ENCODE results near the gene RPP25. TPM values are rescaled to one million over a fixed set of nuclear protein-coding genes. Genes with fewer than 3 reads are reported as not detected.

The RPP25 gene
- total and polyA plus RNA-seq, 10 of the 15 experiments (the other 5 are each of a cell fraction or from before 2014, with no cell fraction given), result 0.41 to 10.8 (median 4.7) TPM

- H3K4me1 ChIP-seq (ENCODE audit: control insufficient read depth, insufficient read depth, low read length), result peaks cover 6% of the 10 kb centered on the region
- in situ Hi-C loops (cut with MboI) (no loop called here), intact Hi-C loops (cut with micrococcal nuclease; ENCODE audit: unreplicated experiment) (no loop called here)
- WGBS (ENCODE audit: insufficient coverage, insufficient replicate concordance, low lambda C conversion rate, missing lambda C conversion rate), result under 1% methylated on average over 74 of the region's 74 CpGs
- ChIA-PET CTCF (interaction anchor here (0.6 to 6.4 kb wide), 19 partner anchors 9 to 274 kb away, joined by 3 to 32 read pairs (median 4); no protein-coding TSS in a partner anchor), RAD21 (ENCODE audit: unreplicated experiment) (interaction anchor here (0.6 to 3.5 kb wide), 13 partner anchors 10 to 136 kb away, joined by 3 to 26 read pairs (median 5); partner anchors contain the start of gene ULK3), POLR2A (interaction anchor here (0.5 to 1.7 kb wide), 19 partner anchors 10 to 545 kb away, joined by 3 to 9 read pairs (median 4); partner anchors contain the start of gene SIN3A), SMC1A (ENCODE audit: uncharacterized antibody, unreplicated experiment) (interaction anchor here (1.0 to 2.5 kb wide), 10 partner anchors 17 to 126 kb away, joined by 3 to 14 read pairs (median 4); partner anchors contain the start of gene MPI)
- peak within 1 kb of the TSS; percentile 97 for H2AFZ ChIP-seq (ENCODE audit: control insufficient read depth, low read depth, low read length)
- peak within 1 kb of the TSS; percentile 83 for H3K9ac ChIP-seq (ENCODE audit: control insufficient read depth, insufficient read depth, low read length)
- peak; percentile 68 for FAIRE-seq
- peak; percentile 98 for ATAC-seq
- H3K4me2 ChIP-seq (ENCODE audit: control insufficient read depth, insufficient read depth), result peak within 1 kb of the TSS; percentile 73
- H3K4me3 ChIP-seq, result peak within 1 kb of the TSS; percentile 97
- peak; percentile 47 for DNase-seq (ENCODE audit: low read depth, low spot score)
- peaks cover 15% of the 10 kb centered on the region for H3K79me2 ChIP-seq (ENCODE audit: control insufficient read depth, insufficient read depth, low read length)
- no TSS peak for BruUV-seq (replicated peaks)
- no peaks in the 10 kb centered on the region for H4K20me1 ChIP-seq (ENCODE audit: control insufficient read depth, insufficient read depth)
- no peaks in the 10 kb centered on the region for H3K9me3 ChIP-seq (replicated peaks; ENCODE audit: control insufficient read depth, insufficient read depth, low read length)
- H3K27me3 ChIP-seq (replicated peaks in 1 of 2; ENCODE audit: control insufficient read depth in 2 of 2, insufficient read depth in 2 of 2, low read length in 1 of 2), result no peaks in the 10 kb centered on the region
- peaks cover 6 to 17% of the 10 kb centered on the region in 2 experiments; a peak in 3 of 4 replicates for H3K36me3 ChIP-seq (ENCODE audit: control insufficient read depth in 2 of 2, insufficient read depth in 2 of 2, low read length in 1 of 2)
- H3K27ac ChIP-seq (ENCODE audit: control insufficient read depth, insufficient read depth), result peak within 1 kb of the TSS; percentile 76
- peak; percentile 12; the same call in 1 of the 2 replicates for TF ChIP-seq PAX5 (IDR thresholded peaks at IDR 0.05; ENCODE audit: borderline replicate concordance, low read depth, low read length)
- 0 out of 6 replicates have a peak, but pooled peaks of 1 of the 3 experiments have one; percentile 1 for TF ChIP-seq CTCF (IDR thresholded peaks at IDR 0.05 in 2 of 3, conservative IDR thresholded peaks at IDR 0.05 in 1 of 3; ENCODE audit: control insufficient read depth in 2 of 3, extremely low read depth in 1 of 3, insufficient read depth in 1 of 3, low read depth in 3 of 3, low read length in 3 of 3)
- no peak for TF ChIP-seq JUNB (IDR thresholded peaks at IDR 0.05)
- TF ChIP-seq NR2C1 (IDR thresholded peaks at IDR 0.05), result 0 out of 2 replicates have a peak, but pooled peaks have one; percentile 28
- TF ChIP-seq IKZF1 (conservative IDR thresholded peaks at IDR 0.05), result peak; percentile 79
- TF ChIP-seq BCLAF1 (IDR thresholded peaks at IDR 0.05), result peak; percentile 57; the same call in 1 of the 2 replicates
- TF ChIP-seq POLR2AphosphoS5 (IDR thresholded peaks at IDR 0.05; ENCODE audit: low read length), result peak; percentile 56
- peak; percentile 65 for TF ChIP-seq ZBTB11 (CRISPR knock-in tag; IDR thresholded peaks at IDR 0.05)
- peak; percentile 87 for TF ChIP-seq DPF2 (IDR thresholded peaks at IDR 0.05)
- no peak for TF ChIP-seq IRF5 (IDR thresholded peaks at IDR 0.05; ENCODE audit: borderline replicate concordance)
- TF ChIP-seq YY1 (IDR thresholded peaks at IDR 0.05; ENCODE audit: low read depth, low read length), result peak; percentile 96
- peak; percentile 94 for TF ChIP-seq NRF1 (conservative IDR thresholded peaks at IDR 0.05; ENCODE audit: low read depth, low read length)
These were observed 50.0 kb downstream of the RPP25 start, which contains the start of gene FAM219B for GRCh38 chr15:74906450-74907162. TSS of gene FAM219B (minus strand) at chr15:74906851. CDS start at chr15:74906800, 51 bp downstream.

All from GM12878 (cell line).